Right ventricle myocardium superior (tissue), 1 donor: Measurements from ENCODE around the gene AGAP1. TPM values are rescaled to one million over a fixed set of nuclear protein-coding genes. Genes with fewer than 3 reads are reported as not detected.

Source experiments
- ATAC-seq: fragments of 200-7000 bp; cut with Tn5 transposase; one replicate; pipeline ENCODE4 v1.9.1; 2020; ENCODE audit warnings: mild to moderate bottlenecking; ENCODE audit not compliant: poor library complexity
- DNase-seq: peaks from one replicate; pipeline ENCODE4 v3.0.0-alpha.2; 2020
- intact Hi-C: fragments of 100-400 bp; cut with DNase I; formaldehyde crosslinking; loops from one replicate; pipeline ENCODE4 v1.11.2; 2022
- total RNA-seq: library from RNA; stranded (reverse); fragmentation: NEBNext Ultra II Directional; extraction: Animal tissue kit (Norgen Biotek cat#: 25700); gene quantifications from one replicate; pipeline ENCODE4 v1.2.1, GENCODE V29; 2021
- donor health status: DM: no; HTN: yes; CAD: no; lungs with severe emphysema.

Gene AGAP1
- total RNA-seq, 1 donor from 2014 or later = 25.4 TPM

GRCh38 chr2:235541016-235541415 is 47.2 kb downstream of the AGAP1 start:
- ATAC-seq (no peak), DNase-seq (no peak)
- intact Hi-C loops = no loop called here

GRCh38 chr2:235541838-235542549 is 48.2 kb downstream of the AGAP1 start:
- DNase-seq = no peak
- ATAC-seq = no peak
- intact Hi-C loops = no loop called here

GRCh38 chr2:235542733-235543127 is 48.9 kb downstream of the AGAP1 start:
- intact Hi-C loops = no loop called here
- no peak for DNase-seq

GRCh38 chr2:235543128-235543750 is 49.4 kb downstream of the AGAP1 start:
- DNase-seq = no peak
- no peak for ATAC-seq
- intact Hi-C loops = no loop called here

More at GRCh38 chr2:235542733-235543127, 48.9 kb downstream of the AGAP1 start:
- no peak for ATAC-seq

GRCh38 chr2:235543851-235544688 is 50.2 kb downstream of the AGAP1 start:
- DNase-seq (no peak), ATAC-seq (no peak)
- intact Hi-C loops = no loop called here

- DNase-seq (no peak), ATAC-seq (no peak)
- intact Hi-C loops = no loop called here
Observed at GRCh38 chr2:235544689-235544969, 50.8 kb downstream of the AGAP1 start.

- no peak for DNase-seq
Observed at GRCh38 chr2:235545339-235546150, 51.7 kb downstream of the AGAP1 start.

GRCh38 chr2:235546151-235546435 is 52.2 kb downstream of the AGAP1 start:
- intact Hi-C loops = no loop called here
- DNase-seq = no peak

More at GRCh38 chr2:235545339-235546150, 51.7 kb downstream of the AGAP1 start:
- ATAC-seq = no peak
- intact Hi-C loops = no loop called here

GRCh38 chr2:235546436-235546835 is 52.6 kb downstream of the AGAP1 start:
- intact Hi-C loops = no loop called here
- no peak for DNase-seq
- no peak for ATAC-seq

More at GRCh38 chr2:235546151-235546435, 52.2 kb downstream of the AGAP1 start:
- ATAC-seq = no peak

- intact Hi-C loops = no loop called here
- ATAC-seq (no peak), DNase-seq (no peak)
Observed at GRCh38 chr2:235549735-235550377, 56.0 kb downstream of the AGAP1 start.

GRCh38 chr2:235550378-235550760 is 56.5 kb downstream of the AGAP1 start:
- intact Hi-C loops = no loop called here
- no peak for ATAC-seq
- no peak for DNase-seq

GRCh38 chr2:235550946-235551345 is 57.1 kb downstream of the AGAP1 start:
- no peak for ATAC-seq
- intact Hi-C loops = no loop called here
- DNase-seq = no peak

- intact Hi-C loops = no loop called here
- ATAC-seq (peak; percentile 83), DNase-seq (peak; percentile 55)
Observed at GRCh38 chr2:235551965-235552364, 58.1 kb downstream of the AGAP1 start.

- DNase-seq = no peak
- intact Hi-C loops = no loop called here
- no peak for ATAC-seq
Observed at GRCh38 chr2:235552671-235553070, 58.8 kb downstream of the AGAP1 start.

- no peak for ATAC-seq
- DNase-seq = no peak
- intact Hi-C loops = no loop called here
Observed at GRCh38 chr2:235553291-235553690, 59.4 kb downstream of the AGAP1 start.

- intact Hi-C loops = no loop called here
- DNase-seq = no peak
- ATAC-seq = no peak
Observed at GRCh38 chr2:235553696-235554100, 59.9 kb downstream of the AGAP1 start.

- intact Hi-C loops = no loop called here
- ATAC-seq (no peak), DNase-seq (no peak)
Observed at GRCh38 chr2:235554385-235554784, 60.5 kb downstream of the AGAP1 start.

GRCh38 chr2:235554936-235555335 is 61.1 kb downstream of the AGAP1 start:
- ATAC-seq (no peak), DNase-seq (no peak)
- intact Hi-C loops = no loop called here

- no peak for DNase-seq
- no peak for ATAC-seq
- intact Hi-C loops = no loop called here
Observed at GRCh38 chr2:235555371-235555770, 61.5 kb downstream of the AGAP1 start.
